Tibial nerve (tissue), 4 donors: Measurements from ENCODE around the gene CFAP65. TPM values are rescaled to one million over a fixed set of nuclear protein-coding genes. Genes with fewer than 3 reads are reported as not detected.

ENCODE experiments used
- DNase-seq, 2 donors: peaks; one replicate each; pipeline ENCODE4 v3.0.0-alpha.2; 2019; ENCODE audit warnings: low spot score in 2 of 2
- H3K27ac ChIP-seq, 4 donors: fragments of 200-600 bp; sonication (generic) in 3 of 4; one replicate each; pipeline ENCODE4 v1.5.1; 2017 to 2019; ENCODE audit warnings: mild to moderate bottlenecking in 1 of 4
- H3K27me3 ChIP-seq, 2 donors: fragments of 200-600 bp; sonication (generic) in 1 of 2; one replicate each; pipeline versions ENCODE4 v1.5.1 to v1.6.0; 2017 to 2019
- H3K36me3 ChIP-seq, 3 donors: fragments of 200-600 bp; sonication (generic); one replicate each; pipeline ENCODE4 v1.5.1; 2018 to 2019
- H3K4me1 ChIP-seq, 4 donors: fragments of 200-600 bp; sonication (generic) in 3 of 4; one replicate each; pipeline ENCODE4 v1.5.1; 2017 to 2019
- H3K4me3 ChIP-seq, 4 donors: fragments of 200-600 bp; sonication (generic) in 3 of 4; one replicate each; pipeline ENCODE4 v1.5.1; 2017 to 2019; ENCODE audit warnings: mild to moderate bottlenecking in 1 of 4, moderate library complexity in 1 of 4
- H3K9me3 ChIP-seq, 4 donors: fragments of 200-600 bp; sonication (generic) in 3 of 4; one replicate each; pipeline ENCODE4 v1.5.1; 2017 to 2019
- EP300 ChIP-seq, 2 donors: sonication (generic); formaldehyde crosslinking; IDR thresholded peaks; one replicate each; pipeline ENCODE4 v1.6.1; 2017; ENCODE audit warnings: antibody characterized with exemption in 2 of 2, mild to moderate bottlenecking in 1 of 2
- POLR2A ChIP-seq, 2 donors: fragments of 450-650 bp; IDR thresholded peaks; one replicate each; pipeline ENCODE4 v1.6.1; 2017; ENCODE audit warnings: antibody characterized with exemption in 2 of 2, mild to moderate bottlenecking in 2 of 2, moderate library complexity in 2 of 2
- WGBS, 2 donors: methylation state at CpG; one replicate each; pipeline ENCODE4 v1.1.5; 2018; 5-methylcytosine and 5-hydroxymethylcytosine counted together
- total RNA-seq, 4 donors: library from RNA; depleted of rRNA; stranded (reverse); fragments of >200 nt; gene quantifications; one replicate each; pipeline ENCODE4 v1.1.0, GENCODE V29; 2016
- TF ChIP-seq, protein P1 (sequence below), 5 experiments: fragments of 200-600 bp in 3 of 5; fragments of 450-650 bp in 2 of 5; sonication (generic) in 3 of 5; IDR thresholded peaks; one replicate each; pipeline ENCODE4 v1.5.1; 2016 to 2019; ENCODE audit warnings: antibody characterized with exemption in 5 of 5, mild to moderate bottlenecking in 3 of 5, moderate library complexity in 2 of 5

Gene CFAP65
- total RNA-seq, 4 donors from 2014 or later: not detected

DNA sequence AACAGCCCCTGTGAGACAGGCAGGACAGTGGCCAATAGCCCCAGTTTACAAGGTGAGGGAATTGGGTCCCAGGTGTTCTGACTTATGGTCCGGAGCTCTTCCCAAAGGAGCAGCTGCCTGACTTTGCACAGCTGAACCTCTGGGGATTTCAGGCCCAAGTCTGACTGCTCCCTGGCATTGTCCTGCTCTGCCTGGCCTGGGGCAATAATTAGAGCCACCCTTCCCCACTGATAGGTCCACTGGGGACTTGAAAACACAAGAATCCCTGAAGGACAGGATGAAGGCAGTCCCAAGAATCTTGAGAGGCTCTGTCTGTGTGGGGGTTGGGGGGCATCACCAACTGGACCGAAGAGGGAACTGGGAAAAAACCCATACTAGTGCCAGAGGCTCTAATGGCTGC is 52.7 kb downstream of the CFAP65 start:
- WGBS, 2 donors: 36 to 59% methylated on average over 1 to 2 of the region's 2 CpGs
- TF ChIP-seq POLR2A (IDR thresholded peaks at IDR 0.05): no peak
- no peak for TF ChIP-seq EP300 (IDR thresholded peaks at IDR 0.05)
- TF ChIP-seq, protein P1, sequence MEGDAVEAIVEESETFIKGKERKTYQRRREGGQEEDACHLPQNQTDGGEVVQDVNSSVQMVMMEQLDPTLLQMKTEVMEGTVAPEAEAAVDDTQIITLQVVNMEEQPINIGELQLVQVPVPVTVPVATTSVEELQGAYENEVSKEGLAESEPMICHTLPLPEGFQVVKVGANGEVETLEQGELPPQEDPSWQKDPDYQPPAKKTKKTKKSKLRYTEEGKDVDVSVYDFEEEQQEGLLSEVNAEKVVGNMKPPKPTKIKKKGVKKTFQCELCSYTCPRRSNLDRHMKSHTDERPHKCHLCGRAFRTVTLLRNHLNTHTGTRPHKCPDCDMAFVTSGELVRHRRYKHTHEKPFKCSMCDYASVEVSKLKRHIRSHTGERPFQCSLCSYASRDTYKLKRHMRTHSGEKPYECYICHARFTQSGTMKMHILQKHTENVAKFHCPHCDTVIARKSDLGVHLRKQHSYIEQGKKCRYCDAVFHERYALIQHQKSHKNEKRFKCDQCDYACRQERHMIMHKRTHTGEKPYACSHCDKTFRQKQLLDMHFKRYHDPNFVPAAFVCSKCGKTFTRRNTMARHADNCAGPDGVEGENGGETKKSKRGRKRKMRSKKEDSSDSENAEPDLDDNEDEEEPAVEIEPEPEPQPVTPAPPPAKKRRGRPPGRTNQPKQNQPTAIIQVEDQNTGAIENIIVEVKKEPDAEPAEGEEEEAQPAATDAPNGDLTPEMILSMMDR (IDR thresholded peaks at IDR 0.05): no peak
- no peaks in the 10 kb centered on the region for H3K9me3 ChIP-seq
- no peak overlapping the region for H3K4me3 ChIP-seq
- no peak for DNase-seq
- H3K27ac ChIP-seq: no peak overlapping the region
- peaks cover 0 to 40% (median 23%) of the 10 kb centered on the region in 4 donors for H3K4me1 ChIP-seq
- H3K36me3 ChIP-seq: no peaks in the 10 kb centered on the region
- peaks cover 4 to 100% of the 10 kb centered on the region in 2 donors for H3K27me3 ChIP-seq

DNA sequence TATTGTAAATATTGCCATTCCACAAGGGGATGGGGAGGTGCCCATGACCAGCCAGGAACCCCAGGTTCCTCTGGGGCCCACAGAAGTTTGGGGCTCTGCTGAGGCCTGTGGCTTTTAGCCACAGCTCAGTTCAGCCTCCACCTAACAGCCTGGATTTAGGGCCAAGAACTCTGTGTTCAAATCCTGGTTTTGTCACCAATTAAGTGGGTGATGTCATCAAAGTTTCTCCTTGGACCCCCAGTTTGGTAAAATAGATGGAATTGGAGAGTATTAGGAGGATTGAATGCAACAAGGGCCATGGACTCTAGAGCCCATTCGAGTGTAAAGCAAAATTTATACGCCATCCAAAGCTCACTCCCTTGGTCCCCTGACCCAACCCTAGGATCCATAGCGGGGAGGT is 53.2 kb downstream of the CFAP65 start:
- Histone ChIP-seq H3K4me3 (no peak overlapping the region), H3K4me1 (peaks cover 0 to 37% (median 18%) of the 10 kb centered on the region in 4 donors), H3K27ac (no peak overlapping the region), H3K9me3 (no peaks in the 10 kb centered on the region), H3K27me3 (peaks cover 4 to 100% of the 10 kb centered on the region in 2 donors), H3K36me3 (no peaks in the 10 kb centered on the region)
- no peak for TF ChIP-seq POLR2A (IDR thresholded peaks at IDR 0.05)
- TF ChIP-seq EP300 (IDR thresholded peaks at IDR 0.05): no peak
- TF ChIP-seq, protein P1 (IDR thresholded peaks at IDR 0.05): no peak
- 33 to 36% methylated on average over 3 of the region's 3 CpGs for WGBS, 2 donors
- no peak for DNase-seq

DNA sequence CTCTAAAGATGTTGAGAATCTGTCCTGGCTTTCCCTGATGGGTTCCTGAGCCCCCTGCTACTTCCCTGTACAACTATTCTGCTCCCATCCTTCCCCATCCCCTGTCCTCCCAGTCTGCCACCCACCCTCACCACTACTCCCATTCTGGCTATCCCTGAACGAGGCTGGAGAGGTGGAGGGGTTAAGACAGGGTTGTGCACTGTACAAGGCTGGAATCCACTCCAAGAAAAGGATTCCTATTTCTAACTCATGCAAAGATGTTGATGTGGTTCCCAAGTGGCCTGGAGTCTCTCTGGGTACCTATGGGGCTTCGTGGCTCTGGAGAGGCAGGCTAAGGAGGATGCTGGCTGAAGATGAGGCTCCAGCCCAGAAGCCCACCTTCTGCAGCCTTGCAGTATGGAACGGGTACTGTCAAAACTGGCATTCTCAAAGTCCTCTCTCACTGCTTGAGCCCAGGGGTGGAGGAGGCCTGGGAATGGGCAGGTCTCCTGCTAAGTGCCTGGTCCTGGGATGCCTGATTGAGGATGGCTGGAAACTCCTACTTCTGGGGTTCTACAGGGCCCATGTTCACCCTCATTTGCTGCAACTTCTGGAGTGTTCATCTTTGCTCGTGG is 55.1 kb downstream of the CFAP65 start:
- H3K27ac ChIP-seq: no peak overlapping the region
- WGBS, 2 donors: 34 to 37% methylated on average over 4 of the region's 4 CpGs
- H3K4me1 ChIP-seq: peaks cover 0 to 43% (median 27%) of the 10 kb centered on the region in 4 donors
- no peaks in the 10 kb centered on the region for H3K9me3 ChIP-seq
- no peak for DNase-seq
- H3K36me3 ChIP-seq: no peaks in the 10 kb centered on the region
- no peak overlapping the region for H3K4me3 ChIP-seq
- no peak for TF ChIP-seq POLR2A (IDR thresholded peaks at IDR 0.05)
- no peak for TF ChIP-seq EP300 (IDR thresholded peaks at IDR 0.05)
- TF ChIP-seq, protein P1 (IDR thresholded peaks at IDR 0.05): no peak
- peaks cover 8 to 97% of the 10 kb centered on the region in 2 donors for H3K27me3 ChIP-seq

DNA sequence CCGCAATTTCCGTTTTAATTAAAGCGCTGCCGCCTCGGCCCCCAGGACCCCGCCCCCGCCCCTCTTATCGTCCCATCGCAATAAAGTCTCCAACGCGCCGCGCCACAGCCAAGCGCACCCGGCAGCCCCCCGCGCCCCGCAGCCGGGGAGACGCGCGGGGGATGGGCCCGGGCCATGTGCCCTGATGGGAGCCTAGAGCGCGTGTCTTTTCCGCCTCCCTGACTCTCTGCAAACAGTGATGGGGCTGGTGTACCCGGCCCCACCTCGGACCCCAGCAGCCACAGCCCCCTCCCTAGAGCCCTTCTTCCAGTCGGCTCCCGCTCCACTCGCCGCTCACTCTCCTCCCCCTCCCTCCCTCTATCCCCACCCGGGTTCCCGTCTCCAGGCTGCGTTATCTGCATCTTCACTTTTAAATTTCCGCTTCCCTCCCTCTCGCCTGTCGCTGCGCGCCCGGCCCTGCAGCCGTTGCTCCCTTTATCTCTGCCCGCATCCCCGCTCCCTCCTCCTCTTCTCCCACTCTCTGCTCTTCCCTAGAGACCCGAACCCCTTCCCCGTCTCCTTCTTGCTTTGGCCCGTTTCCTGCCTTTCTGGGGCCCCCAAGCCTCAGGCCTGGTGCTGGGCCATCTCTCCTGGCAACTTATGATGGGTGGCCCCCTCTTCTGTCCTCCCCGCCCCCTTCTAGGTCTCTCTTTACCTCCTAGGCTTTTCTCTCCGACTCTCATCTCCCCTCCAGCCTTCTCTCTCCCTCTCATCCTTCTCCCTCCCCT is 55.8 kb downstream of the CFAP65 start:
- Histone ChIP-seq H3K36me3 (no peaks in the 10 kb centered on the region), H3K9me3 (no peaks in the 10 kb centered on the region), H3K4me1 (peaks cover 0 to 51% (median 34%) of the 10 kb centered on the region in 4 donors), H3K27ac (no peak overlapping the region), H3K4me3 (peak overlapping the region in 1 of 4 donors; percentile 20), H3K27me3 (peaks cover 8 to 97% of the 10 kb centered on the region in 2 donors)
- DNase-seq: no peak
- TF ChIP-seq, protein P1 (IDR thresholded peaks at IDR 0.05): no peak
- TF ChIP-seq POLR2A (IDR thresholded peaks at IDR 0.05) (no peak), EP300 (IDR thresholded peaks at IDR 0.05) (no peak)
- WGBS, 2 donors: 4 to 5% methylated on average over 29 to 43 of the region's 49 CpGs

DNA sequence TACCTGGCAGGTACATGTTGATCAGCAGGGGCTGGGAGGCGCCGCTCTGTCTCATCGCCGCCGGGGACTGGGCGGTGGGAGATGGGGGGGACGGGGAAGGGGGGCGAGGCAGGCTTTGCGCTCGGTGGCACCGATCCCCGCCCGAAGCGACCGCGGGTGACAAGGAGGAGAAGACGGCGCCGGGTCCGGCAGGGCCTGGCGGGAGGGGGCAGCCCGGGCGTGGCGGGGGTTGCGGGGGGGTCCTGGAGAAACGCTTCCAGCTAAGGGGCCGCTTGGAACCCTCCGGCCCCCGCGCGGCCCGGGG is 56.3 kb downstream of the CFAP65 start, which contains the start of gene FEV:
Gene FEV, minus strand, starts transcription at position 164 of the 304 bp plus-strand sequence. Its CDS starts 109 bp downstream, at position 55.
- Histone ChIP-seq H3K27ac (no peak within 1 kb of the TSS), H3K4me3 (peak within 1 kb of the TSS in 2 of 4 donors; percentile 17 to 20), H3K27me3 (peaks cover 8 to 97% of the 10 kb centered on the region in 2 donors), H3K9me3 (no peaks in the 10 kb centered on the region), H3K4me1 (peaks cover 0 to 56% (median 36%) of the 10 kb centered on the region in 4 donors), H3K36me3 (no peaks in the 10 kb centered on the region)
- DNase-seq: no peak
- WGBS, 2 donors: 0 to 3% methylated on average over 17 to 30 of the region's 32 CpGs
- TF ChIP-seq EP300 (IDR thresholded peaks at IDR 0.05) (no peak), POLR2A (IDR thresholded peaks at IDR 0.05) (no peak)
- TF ChIP-seq, protein P1 (IDR thresholded peaks at IDR 0.05): no peak
